RKO (cell line): ENCODE results near the gene NDUFV1.
A peak's percentile ranks its signal among the peaks of the same experiment; 100 is the strongest.
"Not testable (repeated sequence)": the region's sequence is repeated elsewhere in the genome, so short reads cannot be mapped to it uniquely, and the experiment has no call there.

Source experiments
- DNase-seq: peaks from one replicate; pipeline ENCODE4 v3.0.0-alpha.2; 2016; ENCODE audit warnings: low spot score

The NDUFV1 gene

GRCh38 chr11:67611704-67612587 lies 5.2 kb downstream of the NDUFV1 start:
- no peak for DNase-seq

- DNase-seq: no peak
Observed at GRCh38 chr11:67612751-67613150, 6.0 kb downstream of the NDUFV1 start.

GRCh38 chr11:67613313-67613959 lies 6.7 kb downstream of the NDUFV1 start:
- DNase-seq: no peak

- peak; percentile 33 for DNase-seq
Observed at GRCh38 chr11:67613960-67614715, 7.4 kb downstream of the NDUFV1 start.

GRCh38 chr11:67614730-67615714 lies 8.3 kb downstream of the NDUFV1 start:
- peak; percentile 45 for DNase-seq

GRCh38 chr11:67615728-67616430 lies 9.1 kb downstream of the NDUFV1 start:
- DNase-seq: no peak

- no peak for DNase-seq
Observed at GRCh38 chr11:67616431-67617242, 9.9 kb downstream of the NDUFV1 start.

- no peak for DNase-seq
Observed at GRCh38 chr11:67617243-67617953, 10.7 kb downstream of the NDUFV1 start.

- DNase-seq: not testable (repeated sequence)
Observed at GRCh38 chr11:67618901-67619659, 12.3 kb downstream of the NDUFV1 start.

- DNase-seq: not testable (repeated sequence)
Observed at GRCh38 chr11:67619683-67620618, 13.2 kb downstream of the NDUFV1 start.

GRCh38 chr11:67620621-67621020 lies 13.9 kb downstream of the NDUFV1 start:
- DNase-seq: not testable (repeated sequence)

GRCh38 chr11:67621928-67622327 lies 15.2 kb downstream of the NDUFV1 start:
- not testable (repeated sequence) for DNase-seq

- not testable (repeated sequence) for DNase-seq
Observed at GRCh38 chr11:67622905-67623304, 16.2 kb downstream of the NDUFV1 start.

- not testable (repeated sequence) for DNase-seq
Observed at GRCh38 chr11:67623795-67624194, 17.1 kb downstream of the NDUFV1 start.

- not testable (repeated sequence) for DNase-seq
Observed at GRCh38 chr11:67626131-67626833, 19.5 kb downstream of the NDUFV1 start.

GRCh38 chr11:67626970-67627369 lies 20.2 kb downstream of the NDUFV1 start:
- DNase-seq: no peak

GRCh38 chr11:67627441-67627811 lies 20.7 kb downstream of the NDUFV1 start:
- no peak for DNase-seq
